GM19099 (cell line): ENCODE results near the gene CDC14B.

Experiments used
- POLR2A ChIP-seq: IDR thresholded peaks from 3 replicates; pipeline ENCODE4 v1.6.1; 2011; ENCODE audit warnings: low read depth; ENCODE audit not compliant: insufficient read length; ENCODE audit errors: extremely low read depth

CDC14B gene

GRCh38 chr9:96532173-96532572 lies 87.5 kb downstream of the CDC14B start:
- TF ChIP-seq POLR2A = no peak

DNA sequence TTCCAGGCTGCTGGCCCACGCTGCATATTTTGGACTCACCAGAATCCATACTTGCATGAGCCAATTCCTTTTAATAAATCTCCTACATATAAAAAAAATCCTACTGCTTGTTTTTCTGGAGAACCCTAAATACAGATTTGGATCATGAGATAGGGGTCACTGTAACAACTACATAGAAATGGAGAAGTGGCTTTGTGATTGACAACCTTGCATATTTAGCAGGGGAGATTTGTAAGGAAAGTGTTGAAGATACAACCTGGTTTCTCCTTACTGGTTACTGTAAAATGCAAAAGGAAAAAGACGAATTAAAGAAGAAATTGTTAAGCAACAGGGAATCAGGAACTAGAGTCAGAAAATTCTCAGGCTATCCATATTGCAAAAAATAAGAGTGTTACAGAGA lies 94.9 kb downstream of the CDC14B start:
- TF ChIP-seq POLR2A = no peak

- no peak for TF ChIP-seq POLR2A
Measured at GRCh38 chr9:96524045-96524444, 95.6 kb downstream of the CDC14B start.

- TF ChIP-seq POLR2A = no peak
Measured at GRCh38 chr9:96523374-96523773, 96.3 kb downstream of the CDC14B start.

DNA sequence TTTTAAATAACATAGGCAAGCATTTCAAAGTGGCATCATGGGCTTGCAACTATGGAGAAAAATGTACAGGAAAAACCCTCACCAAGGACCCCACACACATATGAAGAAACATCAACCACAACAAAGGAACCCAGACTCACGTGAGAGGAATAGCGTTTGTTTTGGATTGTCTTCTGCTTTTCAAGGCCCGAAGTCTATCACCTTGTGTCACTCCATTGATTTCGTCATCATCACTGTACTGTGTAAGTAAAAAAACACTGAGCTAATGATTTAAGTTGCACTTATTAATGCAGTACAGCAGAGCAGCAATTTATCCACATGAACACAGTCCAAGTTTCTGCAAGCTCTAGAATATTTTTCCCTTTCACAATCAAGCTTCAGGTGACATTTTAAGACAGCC lies 97.3 kb downstream of the CDC14B start:
- no peak for TF ChIP-seq POLR2A

- TF ChIP-seq POLR2A = no peak
Measured at GRCh38 chr9:96519787-96520186, 99.9 kb downstream of the CDC14B start.

DNA sequence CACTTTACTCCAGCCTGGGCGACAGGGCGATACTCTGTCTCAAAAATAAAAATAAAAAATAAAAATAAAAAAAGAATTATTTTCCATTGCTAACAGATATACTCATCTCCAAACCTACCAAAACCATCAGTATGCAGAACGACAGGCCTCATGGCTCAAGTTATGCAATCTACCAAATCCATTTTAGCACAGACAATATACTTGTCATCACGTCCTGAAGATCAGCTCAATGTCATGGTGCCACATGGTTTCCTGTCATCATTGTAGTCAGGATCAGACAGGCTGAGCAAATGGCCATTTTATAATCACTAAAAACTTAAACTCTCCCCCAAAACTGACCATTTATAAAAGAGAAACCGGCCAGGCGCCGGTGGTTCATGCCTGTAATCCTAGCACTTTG lies 100.5 kb downstream of the CDC14B start:
- TF ChIP-seq POLR2A = no peak

GRCh38 chr9:96515621-96516470 lies 103.8 kb downstream of the CDC14B start:
- TF ChIP-seq POLR2A = no peak

- TF ChIP-seq POLR2A = no peak
Measured at GRCh38 chr9:96514800-96515158, 104.9 kb downstream of the CDC14B start.

GRCh38 chr9:96514108-96514799 lies 105.4 kb downstream of the CDC14B start:
- no peak for TF ChIP-seq POLR2A

DNA sequence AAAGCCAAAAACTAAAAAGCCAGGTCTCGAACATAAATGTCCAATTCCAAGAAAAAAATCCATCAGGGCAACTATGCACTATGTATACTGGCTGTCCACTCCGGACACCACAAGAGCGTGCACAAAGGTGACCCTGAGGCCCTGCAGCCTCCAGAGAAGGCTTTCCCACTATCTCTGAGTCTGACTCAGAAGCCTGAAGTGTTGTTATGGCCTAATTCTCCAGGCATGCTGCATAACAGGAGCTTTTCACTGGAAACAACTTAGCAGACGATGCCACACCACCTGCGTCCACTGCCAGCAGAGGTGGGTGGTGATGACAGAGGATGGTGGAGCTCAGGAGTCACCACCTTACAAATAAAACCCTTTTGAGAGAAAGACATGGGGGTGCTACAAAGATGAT lies 106.0 kb downstream of the CDC14B start:
- no peak for TF ChIP-seq POLR2A

- TF ChIP-seq POLR2A = no peak
Measured at GRCh38 chr9:96512240-96512639, 107.4 kb downstream of the CDC14B start.

DNA sequence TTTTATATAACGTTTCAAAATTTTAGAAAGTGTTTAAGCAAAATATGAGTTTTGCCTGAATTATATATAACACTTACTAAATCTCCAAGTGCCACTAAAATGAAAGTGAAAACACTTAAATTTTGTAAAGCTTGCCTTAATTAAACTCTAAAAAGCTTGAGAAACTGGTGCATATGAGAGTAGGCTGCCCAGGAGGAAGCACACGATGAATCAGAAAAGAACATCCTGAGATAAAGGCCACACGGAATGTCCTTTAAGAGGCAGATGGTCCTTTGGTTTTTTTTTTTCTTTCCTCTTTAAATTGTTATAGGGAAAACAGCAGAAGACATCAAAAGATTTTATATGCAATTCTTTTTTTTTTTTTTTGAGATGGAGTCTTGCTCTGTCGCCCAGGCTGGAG lies 109.4 kb downstream of the CDC14B start:
- TF ChIP-seq POLR2A = no peak

DNA sequence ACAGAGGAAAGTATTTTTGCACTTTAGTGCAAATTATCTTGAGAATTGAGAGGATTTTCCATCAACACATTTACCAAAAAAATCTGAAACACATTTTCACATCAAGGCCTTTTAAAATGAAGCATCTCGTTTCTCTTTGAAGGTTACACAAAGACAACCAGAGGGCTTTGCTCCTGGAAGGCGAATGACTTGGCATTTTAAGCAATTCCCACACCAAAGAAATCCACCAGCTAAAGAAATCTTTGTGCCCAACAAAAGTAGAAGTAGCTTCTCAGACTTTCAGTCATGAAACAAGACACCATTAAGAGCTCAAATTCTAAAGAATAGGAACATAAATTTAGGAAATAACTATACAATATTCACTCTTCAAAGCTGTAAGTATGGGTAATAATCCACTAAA lies 109.8 kb downstream of the CDC14B start:
- no peak for TF ChIP-seq POLR2A

- no peak for TF ChIP-seq POLR2A
Measured at GRCh38 chr9:96509026-96509425, 110.6 kb downstream of the CDC14B start.

DNA sequence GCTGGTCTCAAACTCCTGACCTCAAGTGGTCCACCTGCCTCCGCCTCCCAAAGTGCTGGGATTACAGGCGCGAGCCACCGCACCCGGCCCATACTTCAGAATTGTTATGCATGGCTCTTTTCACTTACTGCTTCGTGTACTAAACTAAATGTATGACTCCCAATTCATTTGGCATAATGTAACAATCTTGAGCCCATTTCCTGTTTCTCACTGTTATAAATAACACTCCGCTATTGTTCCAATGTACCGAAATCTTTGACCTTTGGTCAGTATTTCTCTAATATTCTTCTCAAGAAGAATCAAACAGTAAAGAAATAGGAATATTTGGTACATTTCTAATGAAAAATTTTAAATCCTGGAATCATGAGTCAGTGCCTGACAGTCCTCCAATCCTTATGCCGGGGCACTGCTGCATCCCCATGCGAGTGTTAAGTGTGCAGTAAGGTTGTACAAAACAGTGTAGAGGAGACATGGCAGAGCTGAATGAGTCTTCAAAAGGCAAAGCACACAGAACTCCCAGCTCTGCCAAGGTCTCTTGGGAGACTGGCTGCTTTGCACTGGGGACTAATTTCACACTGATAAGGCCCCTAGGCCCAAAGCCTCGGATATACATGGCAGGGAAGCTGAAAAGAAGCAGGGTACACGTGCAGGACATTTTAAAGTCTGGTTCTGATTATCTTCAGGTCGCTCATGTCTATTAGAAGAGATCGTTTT lies 111.3 kb downstream of the CDC14B start:
- no peak for TF ChIP-seq POLR2A
